Skeletal muscle satellite cell (primary cell): ENCODE results near the gene ASB3.
"Not testable (repeated sequence)": the region's sequence is repeated elsewhere in the genome, so short reads cannot be mapped to it uniquely, and the experiment has no call there.

Experiments
- H3K27me3 ChIP-seq: 2 replicates; pipeline ENCODE4 v1.7.0; 2013; ENCODE audit warnings: low read length; ENCODE audit not compliant: control insufficient read depth, insufficient read depth
- H3K36me3 ChIP-seq: 2 replicates; pipeline ENCODE4 v1.7.0; 2013; ENCODE audit warnings: mild to moderate bottlenecking, control low read depth, low read length; ENCODE audit not compliant: insufficient read depth
- H3K4me1 ChIP-seq: 2 replicates; pipeline ENCODE4 v1.7.0; 2013; ENCODE audit warnings: low read length; ENCODE audit not compliant: control insufficient read depth, insufficient read depth
- H3K4me2 ChIP-seq: 2 replicates; pipeline ENCODE4 v1.7.0; 2013; ENCODE audit warnings: mild to moderate bottlenecking, low read length
- H3K4me3 ChIP-seq: 2 replicates; pipeline ENCODE4 v1.7.0; 2013; ENCODE audit warnings: low read length
- H3K9ac ChIP-seq: 2 replicates; pipeline ENCODE4 v1.7.0; 2013; ENCODE audit warnings: mild to moderate bottlenecking, low read depth, low read length, moderate library complexity
- H3K9me3 ChIP-seq: replicated peaks from 2 replicates; pipeline ENCODE4 v1.7.0; 2013; ENCODE audit warnings: mild to moderate bottlenecking, control low read depth, low read length

Gene ASB3

GRCh38 chr2:53690876-53691275 is 95.9 kb downstream of the ASB3 start:
- Histone ChIP-seq H3K4me2 (no peak overlapping the region), H3K9me3 (no peaks in the 10 kb centered on the region), H3K27me3 (no peaks in the 10 kb centered on the region), H3K4me1 (no peaks in the 10 kb centered on the region), H3K36me3 (peaks cover 4% of the 10 kb centered on the region), H3K9ac (no peak overlapping the region), H3K4me3 (no peak overlapping the region)

GRCh38 chr2:53672881-53673522 is 113.8 kb downstream of the ASB3 start:
- Histone ChIP-seq H3K9ac (no peak overlapping the region), H3K27me3 (no peaks in the 10 kb centered on the region), H3K9me3 (no peaks in the 10 kb centered on the region), H3K36me3 (no peaks in the 10 kb centered on the region), H3K4me1 (no peaks in the 10 kb centered on the region), H3K4me3 (no peak overlapping the region), H3K4me2 (no peak overlapping the region)

GRCh38 chr2:53670331-53670730 is 116.4 kb downstream of the ASB3 start:
- H3K9ac ChIP-seq: no peak overlapping the region
- no peaks in the 10 kb centered on the region for H3K27me3 ChIP-seq
- H3K4me3 ChIP-seq: no peak overlapping the region
- H3K36me3 ChIP-seq: no peaks in the 10 kb centered on the region
- no peak overlapping the region for H3K4me2 ChIP-seq
- H3K9me3 ChIP-seq: no peaks in the 10 kb centered on the region
- no peaks in the 10 kb centered on the region for H3K4me1 ChIP-seq

- H3K36me3 ChIP-seq: no peaks in the 10 kb centered on the region
- H3K4me1 ChIP-seq: no peaks in the 10 kb centered on the region
- H3K27me3 ChIP-seq: no peaks in the 10 kb centered on the region
- no peak overlapping the region for H3K4me2 ChIP-seq
- no peak overlapping the region for H3K9ac ChIP-seq
- no peak overlapping the region for H3K4me3 ChIP-seq
- no peaks in the 10 kb centered on the region for H3K9me3 ChIP-seq
Measured at GRCh38 chr2:53668624-53669026, 118.1 kb downstream of the ASB3 start.

GRCh38 chr2:53667130-53667529 is 119.6 kb downstream of the ASB3 start:
- not testable (repeated sequence) for H3K4me3 ChIP-seq, H3K36me3 ChIP-seq, H3K9ac ChIP-seq, H3K27me3 ChIP-seq, H3K4me1 ChIP-seq, H3K4me2 ChIP-seq, H3K9me3 ChIP-seq

- Histone ChIP-seq H3K9ac (no peak overlapping the region), H3K4me1 (no peaks in the 10 kb centered on the region), H3K4me2 (no peak overlapping the region), H3K27me3 (no peaks in the 10 kb centered on the region), H3K9me3 (no peaks in the 10 kb centered on the region), H3K36me3 (no peaks in the 10 kb centered on the region), H3K4me3 (no peak overlapping the region)
Measured at GRCh38 chr2:53660886-53661285, 125.9 kb downstream of the ASB3 start.

GRCh38 chr2:53658474-53658873 is 128.3 kb downstream of the ASB3 start:
- not testable (repeated sequence) for H3K4me1 ChIP-seq, H3K4me3 ChIP-seq, H3K27me3 ChIP-seq, H3K9ac ChIP-seq, H3K36me3 ChIP-seq, H3K9me3 ChIP-seq, H3K4me2 ChIP-seq

GRCh38 chr2:53655256-53655655 is 131.5 kb downstream of the ASB3 start:
- Histone ChIP-seq H3K9ac (no peak overlapping the region), H3K4me2 (no peak overlapping the region), H3K4me3 (no peak overlapping the region), H3K4me1 (no peaks in the 10 kb centered on the region), H3K9me3 (no peaks in the 10 kb centered on the region), H3K36me3 (no peaks in the 10 kb centered on the region), H3K27me3 (no peaks in the 10 kb centered on the region)

- Histone ChIP-seq H3K9ac (no peak overlapping the region), H3K36me3 (no peaks in the 10 kb centered on the region), H3K4me1 (no peaks in the 10 kb centered on the region), H3K4me3 (no peak overlapping the region), H3K4me2 (no peak overlapping the region), H3K27me3 (no peaks in the 10 kb centered on the region), H3K9me3 (no peaks in the 10 kb centered on the region)
Measured at GRCh38 chr2:53654396-53654795, 132.4 kb downstream of the ASB3 start.

- no peak overlapping the region for H3K9ac ChIP-seq
- no peaks in the 10 kb centered on the region for H3K4me1 ChIP-seq
- no peak overlapping the region for H3K4me3 ChIP-seq
- H3K4me2 ChIP-seq: no peak overlapping the region
- H3K36me3 ChIP-seq: no peaks in the 10 kb centered on the region
- no peaks in the 10 kb centered on the region for H3K9me3 ChIP-seq
- no peaks in the 10 kb centered on the region for H3K27me3 ChIP-seq
Measured at GRCh38 chr2:53652131-53652530, 134.6 kb downstream of the ASB3 start.

- Histone ChIP-seq H3K9ac (no peak overlapping the region), H3K36me3 (no peaks in the 10 kb centered on the region), H3K9me3 (no peaks in the 10 kb centered on the region), H3K27me3 (no peaks in the 10 kb centered on the region), H3K4me2 (no peak overlapping the region), H3K4me1 (no peaks in the 10 kb centered on the region), H3K4me3 (no peak overlapping the region)
Measured at GRCh38 chr2:53646788-53647187, 140.0 kb downstream of the ASB3 start.

GRCh38 chr2:53641290-53641689 is 145.5 kb downstream of the ASB3 start:
- no peaks in the 10 kb centered on the region for H3K27me3 ChIP-seq
- H3K9me3 ChIP-seq: no peaks in the 10 kb centered on the region

More at GRCh38 chr2:53641290-53641689, 145.5 kb downstream of the ASB3 start:
- Histone ChIP-seq H3K9ac (no peak overlapping the region), H3K36me3 (no peaks in the 10 kb centered on the region), H3K4me3 (no peak overlapping the region), H3K4me1 (peaks cover 6% of the 10 kb centered on the region), H3K4me2 (no peak overlapping the region)
